GM18520 (cell line): ENCODE data around the gene CD44.
A peak's percentile ranks its signal among the peaks of the same experiment; 100 is the strongest.

Experiments used
- ATAC-seq: cut with Tn5 transposase; IDR thresholded peaks from one replicate; pipeline ENCODE4 v1.9.1; 2021; ENCODE audit not compliant: unreplicated experiment

Gene CD44

DNA sequence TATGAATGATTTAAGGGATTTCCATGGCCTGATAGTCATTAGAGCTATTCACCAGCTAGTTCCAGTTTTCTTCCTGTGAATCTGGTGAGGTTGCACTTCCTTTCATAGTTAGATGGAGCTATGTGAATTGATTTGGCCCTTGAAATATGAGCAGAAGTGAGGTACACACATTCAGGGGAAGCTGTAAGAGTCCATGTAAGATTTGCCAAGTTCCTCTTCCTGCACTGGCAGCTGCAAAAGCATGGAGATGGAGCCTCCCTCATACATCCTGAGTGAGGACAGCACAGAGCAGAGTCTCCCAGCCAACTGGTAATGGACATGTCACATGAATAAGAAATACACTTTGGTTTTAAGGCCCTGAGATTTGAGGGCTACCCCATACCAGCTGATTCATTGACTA, 111.7 kb downstream of the CD44 start:
- no peak for ATAC-seq

DNA sequence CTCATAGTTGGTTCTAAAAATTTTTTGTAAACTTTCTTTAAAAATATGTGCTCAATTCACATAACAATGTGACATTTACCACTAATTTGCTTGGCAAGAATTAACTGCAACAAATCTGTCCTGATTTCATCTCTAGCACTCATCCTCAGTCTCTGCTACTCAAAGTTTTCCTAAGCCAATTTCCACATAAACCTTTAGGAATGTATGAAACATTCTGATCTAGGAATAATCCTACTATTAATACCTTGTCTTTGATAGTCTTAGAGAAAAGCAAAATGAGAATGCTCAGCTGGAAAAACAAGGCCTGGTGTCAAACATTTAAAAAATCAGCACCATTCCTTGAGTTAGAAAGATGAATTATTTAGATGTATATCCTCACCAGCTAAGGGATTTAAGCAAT, 114.3 kb downstream of the CD44 start:
- no peak for ATAC-seq

DNA sequence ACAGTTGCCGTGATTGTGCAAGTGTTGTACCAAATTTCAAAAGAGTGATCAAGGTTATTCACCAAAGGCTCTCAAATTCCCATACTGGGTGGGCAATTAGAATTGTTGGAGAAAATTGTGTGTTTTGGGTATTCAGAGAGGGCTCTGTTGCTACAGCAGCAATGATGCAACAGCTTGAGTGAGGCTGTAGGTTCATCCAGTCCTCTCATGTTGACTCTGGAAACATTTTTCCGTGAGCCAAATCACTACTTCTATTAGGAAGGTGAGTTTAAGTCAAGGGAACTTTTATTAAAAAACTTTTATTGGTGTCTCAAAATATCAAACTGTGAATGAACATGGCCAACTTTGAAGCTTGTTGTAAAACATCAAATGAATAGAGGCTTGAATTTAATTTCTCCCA, 116.5 kb downstream of the CD44 start:
- no peak for ATAC-seq

DNA sequence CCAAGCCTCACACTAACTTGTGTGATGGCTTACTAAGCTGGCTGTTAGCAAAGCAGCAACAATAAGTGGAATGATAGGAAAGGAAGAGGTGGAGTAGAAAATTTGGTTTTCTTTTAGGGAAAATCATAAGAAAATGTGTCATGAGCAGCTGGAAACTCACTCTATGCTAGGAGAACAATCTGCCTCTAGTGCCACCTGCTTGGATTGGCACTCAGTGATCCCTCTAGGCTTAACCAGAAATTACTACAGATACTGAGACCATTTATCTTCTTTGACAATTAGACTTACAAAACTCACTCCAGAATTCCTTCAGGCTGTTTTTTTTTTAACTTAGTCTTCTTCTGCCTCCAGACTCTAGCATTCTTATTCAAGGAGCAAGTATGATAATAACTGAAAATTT, 117.3 kb downstream of the CD44 start:
- ATAC-seq: no peak

DNA sequence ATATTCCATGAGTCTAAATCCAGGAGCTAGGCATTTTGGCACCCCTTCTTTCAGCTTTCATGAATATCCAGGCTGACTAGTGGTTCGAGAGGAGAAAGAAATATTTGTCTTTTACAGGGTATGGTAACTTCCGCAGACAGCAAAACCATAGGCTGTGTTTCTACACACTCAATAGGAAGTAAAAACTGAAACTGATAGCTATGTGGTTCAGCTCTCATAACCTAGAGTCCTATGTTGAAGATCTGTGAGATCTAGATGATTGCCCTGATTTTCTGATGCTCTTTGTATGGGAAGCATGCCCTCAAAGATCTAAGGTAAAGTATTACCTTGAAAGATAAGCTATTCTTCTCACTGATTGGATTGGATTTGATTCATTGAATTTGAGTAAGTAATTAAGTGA, 118.3 kb downstream of the CD44 start:
- peak; percentile 97 for ATAC-seq

DNA sequence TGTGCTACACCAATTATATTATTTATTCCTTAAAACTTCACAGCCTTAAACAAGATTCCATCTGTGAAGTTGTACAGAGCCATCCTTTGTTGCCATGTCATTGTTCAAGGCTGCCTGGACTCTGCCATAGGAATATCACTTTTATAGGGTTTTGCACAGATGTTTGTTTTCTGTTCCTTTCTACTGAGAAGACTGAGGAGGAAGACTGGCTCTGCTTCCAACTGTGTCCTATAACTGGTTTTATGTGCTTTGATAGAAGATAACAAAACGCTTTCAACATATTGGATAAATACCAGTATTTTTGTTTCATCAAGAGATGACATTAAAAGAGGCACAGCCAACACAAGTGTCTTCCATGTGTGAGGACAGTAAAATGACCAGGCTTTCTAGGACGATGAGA, 120.6 kb downstream of the CD44 start:
- ATAC-seq: no peak

DNA sequence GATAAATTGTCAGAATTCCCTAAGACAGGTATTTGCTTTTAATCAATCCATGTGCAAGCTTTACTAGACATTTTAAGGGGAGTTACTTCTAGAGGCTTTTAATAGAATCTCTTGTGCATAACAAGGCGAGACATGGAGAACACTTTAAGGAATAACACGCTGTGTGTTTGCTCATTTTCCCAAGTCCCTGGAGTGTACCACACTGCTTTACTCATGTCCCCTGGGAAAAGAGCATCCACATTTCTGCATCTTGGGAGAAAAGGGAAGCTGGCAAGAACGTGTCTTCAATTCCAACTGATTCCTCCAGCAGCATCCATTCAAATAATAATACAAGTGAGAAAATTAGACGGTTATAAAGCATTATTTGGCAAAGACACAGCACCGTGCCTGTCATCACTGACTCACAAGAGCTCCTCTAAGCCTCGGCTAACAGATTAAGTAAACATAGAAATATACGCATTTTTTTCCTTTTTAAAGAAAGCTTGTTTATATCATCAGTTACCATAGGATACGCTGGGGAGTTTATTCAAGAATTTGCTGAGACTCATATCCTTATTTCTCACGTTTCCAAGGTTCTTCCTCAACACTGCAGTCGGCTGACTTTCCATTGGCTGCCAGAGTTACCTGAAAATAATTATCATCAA, 121.5 kb downstream of the CD44 start:
- no peak for ATAC-seq

DNA sequence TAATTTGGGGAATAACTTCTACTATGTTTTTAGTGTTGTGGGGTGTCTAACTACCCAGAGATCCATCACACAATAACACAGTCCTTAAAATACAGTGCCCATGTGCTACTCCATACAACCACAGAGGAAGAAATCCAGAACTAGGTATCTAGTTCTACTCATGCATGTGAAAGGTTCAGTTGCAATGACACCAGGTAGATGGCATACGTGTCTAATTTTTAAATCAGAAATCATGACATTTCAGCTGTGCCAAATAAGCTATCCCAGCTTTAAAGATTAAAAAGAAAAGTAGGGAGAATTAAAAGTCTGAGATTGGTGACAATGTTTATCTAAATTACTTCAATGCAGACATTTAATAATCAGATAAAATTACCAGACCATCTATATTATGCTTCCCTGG, 122.2 kb downstream of the CD44 start:
- no peak for ATAC-seq

DNA sequence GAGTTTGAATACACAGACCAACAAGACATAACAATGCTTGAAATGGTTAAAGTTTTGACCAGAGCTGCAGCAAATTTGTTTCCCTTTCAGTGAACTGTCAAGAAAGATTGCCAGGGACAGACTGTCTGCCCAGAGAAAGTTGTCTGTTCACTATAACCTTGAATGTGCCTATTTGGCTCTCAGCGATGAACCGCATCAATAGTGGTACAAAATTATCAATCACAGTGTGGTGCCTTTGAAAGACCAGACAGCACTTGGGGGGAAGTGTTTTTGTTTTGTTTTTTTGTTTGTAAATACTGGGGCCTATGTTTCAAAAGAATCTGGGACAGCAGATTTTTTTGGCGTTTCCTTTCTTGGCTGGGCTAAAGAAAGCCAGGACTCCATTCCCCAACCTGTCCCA, 123.1 kb downstream of the CD44 start:
- ATAC-seq: no peak

DNA sequence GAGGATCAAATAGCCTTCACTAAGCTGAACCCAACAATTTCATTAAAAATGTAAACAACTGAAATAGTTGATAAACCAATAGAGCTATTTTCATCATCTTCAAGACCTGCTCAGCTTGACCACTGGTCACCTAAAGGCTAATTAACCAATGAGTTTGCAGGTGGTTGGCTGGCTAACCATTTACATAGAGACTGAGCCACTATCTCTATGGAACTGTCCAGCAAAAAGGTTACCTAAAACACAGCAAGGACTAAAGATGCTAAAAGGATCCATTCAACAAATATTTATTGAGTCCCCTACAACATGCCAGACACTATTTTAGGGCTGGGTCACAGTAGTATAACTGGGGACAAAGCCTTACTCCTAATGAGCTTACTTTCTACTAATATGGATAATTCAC, 123.8 kb downstream of the CD44 start:
- ATAC-seq: no peak

DNA sequence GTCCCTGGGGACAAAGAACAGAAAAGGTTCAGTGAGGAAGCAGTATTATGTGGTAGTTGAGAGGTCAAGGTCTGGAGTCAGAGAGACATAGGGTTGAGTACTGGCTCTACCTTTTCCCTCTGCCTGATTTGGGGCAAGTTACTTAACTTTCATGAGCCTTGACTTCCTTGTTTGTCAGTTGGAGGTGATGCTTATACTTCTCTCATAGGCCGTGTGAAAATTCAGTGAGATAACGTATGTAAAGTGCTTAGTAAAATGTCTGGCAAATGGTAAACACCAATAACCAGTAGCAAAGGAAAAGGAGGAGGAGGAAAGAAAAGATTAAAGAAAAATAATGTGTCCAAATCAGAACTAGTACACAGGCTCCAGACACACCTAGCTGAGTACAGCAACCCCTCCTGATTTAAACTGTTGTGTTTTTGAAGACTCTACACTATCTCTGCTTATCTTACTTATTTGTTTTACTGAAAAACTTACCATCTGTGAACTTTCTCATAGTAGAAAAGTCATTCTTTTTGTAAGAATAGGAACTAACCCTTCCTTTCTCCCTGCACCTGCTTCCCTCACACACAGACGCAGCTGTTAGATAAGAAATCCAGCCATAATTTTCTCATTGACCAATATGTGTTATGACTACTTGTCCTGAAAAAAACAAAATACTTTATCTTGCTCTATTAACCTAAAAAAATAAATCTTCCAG, 126.9 kb downstream of the CD44 start:
- ATAC-seq: no peak

DNA sequence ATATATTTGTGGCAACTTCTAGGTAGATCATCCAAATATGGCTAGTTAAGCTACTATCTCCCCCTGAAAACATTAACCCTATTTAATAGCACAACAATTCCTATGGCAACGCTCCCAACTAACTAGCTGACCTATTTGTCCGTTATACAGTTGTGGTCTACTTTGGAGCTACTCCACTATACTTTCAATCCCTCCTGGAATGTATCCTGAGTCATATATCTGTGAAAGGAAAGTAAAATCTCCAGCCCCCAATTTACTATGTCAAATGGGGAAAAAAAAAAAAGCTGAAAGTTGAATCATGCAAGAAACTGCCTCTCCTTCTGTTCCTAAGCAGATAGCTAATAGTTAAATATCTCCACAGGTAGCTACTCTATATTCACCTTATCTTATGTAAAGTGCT, 128.5 kb downstream of the CD44 start:
- no peak for ATAC-seq

DNA sequence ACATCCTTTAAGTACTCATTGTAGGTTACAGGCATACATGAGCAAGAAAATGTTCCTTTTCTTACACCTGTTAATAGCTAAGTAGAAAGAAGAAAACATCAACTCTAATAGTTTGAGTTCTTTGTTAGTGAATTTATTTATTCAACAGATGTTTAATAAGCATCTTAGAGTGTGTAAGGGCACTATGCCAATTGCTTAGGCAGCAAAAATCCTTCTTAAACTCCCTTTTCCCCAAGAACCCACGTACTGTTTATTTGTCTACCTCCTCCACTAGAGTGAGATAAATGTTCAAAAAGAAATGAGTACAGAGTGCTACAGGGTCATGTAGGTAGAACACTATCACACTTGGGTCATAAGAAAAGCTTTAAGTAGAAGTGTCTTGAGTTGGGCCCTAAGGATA, 131.4 kb downstream of the CD44 start:
- ATAC-seq: no peak

DNA sequence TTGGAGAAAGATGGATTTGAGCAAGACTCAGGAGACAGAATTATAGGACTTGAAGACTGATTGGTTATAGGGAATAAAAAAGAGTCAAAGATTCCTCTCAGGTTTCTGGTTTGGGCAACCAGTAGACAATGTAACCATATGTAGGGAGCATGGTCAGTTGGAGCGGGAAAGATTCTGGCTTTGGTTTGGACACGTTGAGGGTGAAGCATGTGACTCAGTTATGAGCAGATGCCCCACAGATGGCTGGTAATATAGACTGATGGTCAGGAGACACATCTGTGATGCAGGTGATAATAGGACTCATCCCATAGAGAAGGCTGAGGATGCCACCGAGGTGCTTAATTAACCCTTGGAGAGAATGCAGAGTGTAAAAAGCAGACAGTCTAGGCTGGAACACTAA, 132.1 kb downstream of the CD44 start:
- ATAC-seq: no peak

DNA sequence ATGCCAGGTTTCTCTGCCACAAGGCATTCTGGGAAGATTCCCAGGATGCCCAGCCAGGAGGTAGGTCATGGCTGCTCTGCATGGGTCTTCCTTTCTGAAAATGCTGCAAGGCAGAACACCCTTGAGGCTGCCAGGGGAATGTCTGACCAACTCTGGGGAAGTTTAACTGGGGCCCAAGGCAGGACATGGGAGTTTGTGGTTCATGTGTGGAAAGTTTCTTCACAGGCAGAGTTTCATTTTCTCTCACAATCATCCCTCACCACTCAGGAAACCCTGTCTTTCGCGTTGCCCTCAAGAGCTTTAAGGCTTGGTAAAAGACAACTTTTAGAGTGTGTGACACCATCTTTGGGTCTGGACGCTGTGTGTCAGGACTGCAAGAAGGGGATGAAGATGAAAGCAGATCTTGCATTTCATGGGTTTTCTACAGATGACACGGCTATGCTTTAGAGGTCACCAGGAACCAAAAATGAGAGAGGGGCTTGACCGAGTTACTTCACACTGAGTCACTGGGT, 133.5 kb downstream of the CD44 start:
- ATAC-seq: peak; percentile 68

DNA sequence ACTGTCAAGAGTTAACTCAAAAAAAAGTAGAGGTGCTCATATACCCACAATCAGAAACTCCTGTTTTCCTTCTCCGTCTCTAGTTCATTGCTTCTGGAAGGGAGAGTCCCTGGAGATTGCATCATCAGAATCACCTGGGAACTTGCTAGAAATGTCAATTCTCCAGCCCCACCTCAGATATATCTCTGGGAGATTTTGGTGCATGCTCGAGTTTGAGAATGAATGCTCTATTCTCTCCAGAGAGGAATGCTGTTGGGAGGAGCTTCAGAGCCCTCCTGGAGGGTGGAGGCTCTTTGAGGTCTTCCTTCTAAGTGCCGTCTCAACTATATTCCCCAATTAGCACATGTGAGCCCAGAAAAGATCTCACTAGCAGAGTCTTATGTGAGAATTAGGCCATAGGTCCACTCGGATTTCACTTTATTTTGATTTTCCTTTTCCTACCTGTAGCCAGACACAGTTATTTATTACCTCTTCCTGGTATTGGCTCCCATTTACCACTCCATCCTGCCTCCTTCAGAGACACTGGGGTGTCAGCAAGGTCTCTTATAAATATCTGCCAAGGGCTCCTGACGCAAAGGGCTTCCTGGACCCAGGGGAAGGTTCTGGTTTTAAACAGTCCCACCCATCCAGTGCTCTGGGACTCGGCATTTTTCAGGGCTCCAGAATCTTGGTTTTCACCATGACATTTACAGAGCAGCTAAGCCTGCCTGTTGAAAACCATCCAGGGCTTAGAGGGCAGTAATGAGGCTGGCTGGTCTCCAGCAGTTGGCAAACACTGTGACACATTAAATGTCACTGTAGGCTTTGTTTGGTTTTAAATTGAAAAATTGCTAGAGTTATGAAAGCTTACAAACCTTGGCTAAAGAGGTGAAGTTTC, 136.2 kb downstream of the CD44 start:
- no peak for ATAC-seq

DNA sequence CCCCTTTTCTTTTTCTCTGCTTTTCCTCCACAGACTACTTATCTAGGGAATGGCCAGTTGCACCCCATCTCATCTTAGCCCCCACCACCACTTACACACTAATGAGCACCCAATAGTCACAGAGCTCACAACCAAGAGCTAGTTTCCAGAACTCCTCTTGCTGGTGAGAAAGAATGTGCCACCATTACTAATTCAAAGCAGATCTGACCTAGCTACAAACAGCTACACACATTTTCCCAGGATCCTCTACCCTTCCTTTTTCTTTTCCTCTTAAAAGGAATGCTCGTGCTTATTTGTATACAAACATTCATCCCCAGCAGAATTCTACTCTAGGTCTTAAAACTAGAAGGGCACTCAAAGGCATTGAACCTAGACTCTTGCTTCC, 136.8 kb downstream of the CD44 start:
- no peak for ATAC-seq

DNA sequence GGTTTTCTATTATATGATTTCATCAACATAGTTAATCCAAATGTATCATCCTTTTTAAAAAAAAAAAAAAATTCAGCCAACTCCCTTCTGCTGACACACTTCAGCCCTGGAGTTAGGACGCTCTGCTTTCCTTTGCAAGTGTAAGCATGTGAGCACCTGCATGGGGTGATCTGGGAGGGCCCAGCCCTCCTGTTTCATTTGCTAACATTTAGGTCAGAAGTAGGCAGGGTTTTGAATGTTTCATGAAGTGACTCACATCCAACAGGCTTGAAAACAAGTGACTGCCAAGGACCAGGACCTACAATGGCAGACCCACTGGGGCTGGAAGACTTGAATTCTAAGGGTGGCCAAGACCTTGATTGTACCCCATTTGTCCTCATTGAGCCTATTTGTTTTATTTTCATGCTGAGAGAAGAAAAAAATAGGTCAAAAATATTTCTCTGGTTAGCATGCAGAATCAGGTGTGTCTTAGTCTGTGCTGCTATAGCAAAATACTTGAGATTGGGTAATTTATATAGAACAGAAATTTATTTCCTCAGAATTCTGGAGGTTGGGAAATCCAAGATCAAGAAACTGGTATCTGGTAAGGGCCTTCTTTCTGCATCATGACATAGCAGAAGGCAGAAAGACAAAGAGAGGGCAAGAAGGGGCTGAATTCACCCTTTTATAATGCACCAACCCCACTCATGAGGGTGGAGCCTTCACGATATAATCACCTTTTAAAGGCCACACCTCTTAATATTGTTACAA, 137.6 kb downstream of the CD44 start:
- ATAC-seq: no peak

DNA sequence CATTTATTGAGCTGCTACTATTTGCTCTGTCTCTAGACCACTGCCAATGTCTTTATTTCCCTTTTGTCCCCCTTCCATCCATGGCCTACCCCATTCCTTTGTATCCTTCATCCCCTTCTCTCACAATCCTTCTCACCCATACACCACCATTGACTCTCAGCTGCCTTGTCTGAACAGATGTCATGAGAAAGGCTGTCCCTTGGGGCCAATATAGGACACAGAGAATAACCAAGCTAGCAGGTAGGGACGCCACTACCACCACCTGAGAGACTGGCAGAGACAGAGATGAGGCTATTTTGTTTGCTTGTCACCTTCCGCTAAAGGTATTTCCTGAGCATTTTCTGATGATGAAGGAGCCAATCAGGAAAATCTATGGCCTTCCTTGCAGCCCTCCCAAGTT, 138.9 kb downstream of the CD44 start:
- ATAC-seq: no peak

DNA sequence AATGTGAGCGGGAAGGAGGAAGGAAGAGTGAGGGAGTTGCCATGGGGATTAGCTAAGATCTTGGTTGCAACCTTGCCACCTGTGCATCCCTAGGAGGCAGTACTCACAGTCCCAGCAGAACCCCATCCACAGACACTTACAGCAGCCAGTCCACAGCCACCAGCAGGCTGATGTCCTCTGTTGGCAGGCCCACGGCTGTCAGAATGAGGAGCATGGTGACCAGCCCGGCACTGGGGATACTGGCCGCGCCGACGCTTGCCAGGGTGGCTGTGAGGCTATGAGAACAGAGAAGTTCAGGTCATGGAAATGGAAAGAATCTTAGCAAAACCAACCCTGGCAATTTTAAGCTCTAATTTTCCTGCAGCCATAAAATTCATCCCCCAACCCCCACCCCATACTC, 141.8 kb downstream of the CD44 start:
- ATAC-seq: no peak

DNA sequence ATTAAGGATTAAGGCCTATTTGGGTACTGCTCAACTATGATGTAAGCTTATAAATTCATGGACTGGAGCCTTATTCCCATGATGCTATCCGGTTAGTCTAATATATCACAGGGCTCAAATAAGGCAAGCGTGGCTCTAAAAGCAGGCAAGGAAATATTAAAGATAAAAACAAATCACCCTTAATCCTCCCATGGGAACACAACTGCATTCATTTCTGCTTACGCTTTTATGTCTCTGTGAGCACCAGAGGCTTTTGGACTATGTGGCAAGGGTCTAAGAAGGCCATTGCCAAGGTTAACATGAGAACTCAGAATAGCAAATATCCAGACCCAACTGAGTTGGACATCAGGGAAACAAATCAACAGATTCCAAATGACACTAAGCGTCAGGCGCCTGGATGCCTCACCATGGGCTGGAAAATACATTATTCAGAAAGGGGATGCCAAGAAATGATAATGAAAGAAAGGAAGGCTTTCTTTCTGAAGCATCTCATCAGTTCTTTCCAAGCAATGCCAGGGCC, 142.3 kb downstream of the CD44 start:
- no peak for ATAC-seq
